Neural progenitor cell (in vitro differentiated cells): ENCODE results near the gene PEF1. TPM values are rescaled to one million over a fixed set of nuclear protein-coding genes. Genes with fewer than 3 reads are reported as not detected.

ENCODE experiments used
- DNase-seq: peaks from one replicate; pipeline ENCODE4 v3.0.0-alpha.2; 2016; ENCODE audit warnings: low spot score
- H2AFZ ChIP-seq: fragments of 200-600 bp; sonication (generic); replicated peaks from 2 replicates; pipeline ENCODE4 v1.6.1; 2016; ENCODE audit warnings: antibody characterized with exemption
- H3F3A ChIP-seq: fragments of 200-600 bp; sonication (generic); 2 replicates; pipeline ENCODE4 v1.6.1; 2016; ENCODE audit warnings: antibody characterized with exemption, low read depth
- H3K27ac ChIP-seq: fragments of 200-600 bp; sonication (generic); 2 replicates; pipeline ENCODE4 v1.5.1; 2016; ENCODE audit warnings: mild to moderate bottlenecking
- H3K27me3 ChIP-seq: fragments of 200-600 bp; sonication (generic); 2 replicates; pipeline ENCODE4 v1.6.1; 2016; ENCODE audit warnings: mild to moderate bottlenecking, moderate library complexity
- H3K36me3 ChIP-seq: fragments of 200-600 bp; sonication (generic); 2 replicates; pipeline ENCODE4 v1.5.1; 2016
- H3K4me1 ChIP-seq: fragments of 200-600 bp; sonication (generic); 2 replicates; pipeline ENCODE4 v1.6.1; 2016; ENCODE audit warnings: mixed run types
- H3K4me2 ChIP-seq: fragments of 200-600 bp; sonication (generic); 2 replicates; pipeline ENCODE4 v1.6.1; 2016
- H3K4me3 ChIP-seq: fragments of 200-600 bp; sonication (generic); 2 replicates; pipeline ENCODE4 v1.5.1; 2016
- H3K79me2 ChIP-seq: fragments of 200-600 bp; sonication (generic); 2 replicates; pipeline ENCODE4 v1.6.1; 2016; ENCODE audit warnings: low read depth
- H3K9ac ChIP-seq: fragments of 200-600 bp; sonication (generic); 2 replicates; pipeline ENCODE4 v1.6.1; 2016
- H3K9me3 ChIP-seq: fragments of 200-600 bp; sonication (generic); 2 replicates; pipeline ENCODE4 v1.5.1; 2016; ENCODE audit warnings: low read depth
- H4K20me1 ChIP-seq: fragments of 200-600 bp; sonication (generic); 2 replicates; pipeline ENCODE4 v1.6.1; 2016; ENCODE audit warnings: low read depth
- H3K27ac Mint-ChIP-seq: 3 replicates; pipeline ENCODE4 v1.8.0; 2021; ENCODE audit warnings: mixed read lengths
- H3K27me3 Mint-ChIP-seq: 2 replicates; pipeline ENCODE4 v1.8.0; 2022; ENCODE audit warnings: low read depth, mild to moderate bottlenecking, inconsistent platforms, moderate library complexity, mixed read lengths; ENCODE audit not compliant: insufficient read depth
- H3K36me3 Mint-ChIP-seq: 3 replicates; pipeline ENCODE4 v1.8.0; 2021; ENCODE audit warnings: mixed read lengths
- H3K4me1 Mint-ChIP-seq: 3 replicates; pipeline ENCODE4 v1.8.0; 2021; ENCODE audit warnings: mixed read lengths
- H3K4me3 Mint-ChIP-seq: 3 replicates; pipeline ENCODE4 v1.8.0; 2021; ENCODE audit warnings: mild to moderate bottlenecking, moderate library complexity, mixed read lengths
- H3K9me3 Mint-ChIP-seq: 3 replicates; pipeline ENCODE4 v1.8.0; 2020; ENCODE audit warnings: mixed read lengths
- CTCF ChIP-seq: fragments of 200-600 bp; sonication (generic); IDR thresholded peaks from 2 replicates; pipeline ENCODE4 v1.5.1; 2017; ENCODE audit warnings: antibody characterized with exemption, mild to moderate bottlenecking
- EZH2 ChIP-seq: fragments of 200-600 bp; sonication (generic); IDR thresholded peaks from 2 replicates; pipeline ENCODE4 v1.6.1; 2017; ENCODE audit warnings: antibody characterized with exemption, mild to moderate bottlenecking, moderate library complexity
- EZH2phosphoT487 ChIP-seq: fragments of 200-600 bp; sonication (generic); IDR thresholded peaks from 2 replicates; pipeline ENCODE4 v1.6.1; 2017; ENCODE audit warnings: antibody characterized with exemption
- total RNA-seq: library from RNA; depleted of rRNA; stranded (reverse); fragments of >200 nt; gene quantifications from 2 replicates; pipeline ENCODE4 v1.2.3, GENCODE V29; 2015; ENCODE audit warnings: low replicate concordance

The PEF1 gene
- total RNA-seq, 1 donor from 2014 or later: 30.7 TPM

GRCh38 chr1:31647106-31647505 lies 2.4 kb upstream of the PEF1 start:
- H3K27me3 ChIP-seq: no peaks in the 10 kb centered on the region
- Mint-ChIP-seq H3K27me3 (no peaks in the 10 kb centered on the region), H3K4me1 (peaks cover 18% of the 10 kb centered on the region), H3K36me3 (no peaks in the 10 kb centered on the region), H3K27ac (no peak overlapping the region), H3K9me3 (no peaks in the 10 kb centered on the region), H3K4me3 (peak overlapping the region; percentile 58)
- H3K9me3 ChIP-seq: no peaks in the 10 kb centered on the region
- H3K4me1 ChIP-seq: peaks cover 4% of the 10 kb centered on the region
- H3F3A ChIP-seq: peaks cover 13% of the 10 kb centered on the region
- H3K27ac ChIP-seq: no peak overlapping the region
- H3K4me2 ChIP-seq: no peak overlapping the region
- no peaks in the 10 kb centered on the region for H3K36me3 ChIP-seq
- TF ChIP-seq EZH2 (no peak), EZH2phosphoT487 (no peak), CTCF (no peak)
- H3K4me3 ChIP-seq: no peak overlapping the region
- H3K79me2 ChIP-seq: peaks cover 23% of the 10 kb centered on the region
- H3K9ac ChIP-seq: no peak overlapping the region
- no peaks in the 10 kb centered on the region for H4K20me1 ChIP-seq
- DNase-seq: no peak
- H2AFZ ChIP-seq: no peak overlapping the region

DNA sequence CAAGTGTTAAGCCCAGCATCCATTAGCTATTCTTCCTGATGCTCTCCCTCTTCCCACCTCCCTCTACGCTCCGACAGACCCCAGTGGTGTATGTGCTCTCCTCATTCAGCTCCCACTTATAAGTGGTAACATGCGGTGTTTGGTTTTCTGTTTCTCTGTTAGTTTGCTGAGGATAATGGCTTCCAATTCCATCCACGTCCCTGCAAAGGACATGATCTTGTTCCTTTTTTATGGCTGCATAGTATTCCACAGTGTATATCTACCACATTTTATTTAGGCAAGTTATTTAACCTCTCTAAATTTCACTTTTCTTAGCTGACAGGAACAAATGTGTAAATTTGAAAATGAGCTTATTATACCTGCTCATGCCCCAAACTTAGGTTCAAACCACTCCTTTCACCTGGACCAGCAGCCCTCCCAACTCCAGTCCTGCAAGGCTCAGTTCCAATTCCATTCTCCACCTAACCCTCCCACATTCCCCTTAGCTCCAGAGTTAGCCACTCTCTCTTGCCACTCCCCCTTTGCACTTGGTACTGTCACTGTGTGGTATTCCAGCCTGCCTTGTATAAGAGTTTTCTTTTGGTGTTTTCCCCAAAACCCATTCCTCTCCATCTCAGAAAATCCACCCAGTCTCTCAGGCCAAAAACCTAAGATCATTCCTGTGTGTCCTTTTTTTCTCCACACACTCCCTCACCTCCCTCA lies 1.7 kb upstream of the PEF1 start:
- H3K36me3 Mint-ChIP-seq: no peaks in the 10 kb centered on the region
- no peaks in the 10 kb centered on the region for H3K27me3 Mint-ChIP-seq
- no peak for DNase-seq
- no peak overlapping the region for H3K27ac Mint-ChIP-seq
- no peaks in the 10 kb centered on the region for H4K20me1 ChIP-seq
- TF ChIP-seq CTCF: no peak
- no peak for TF ChIP-seq EZH2
- no peak for TF ChIP-seq EZH2phosphoT487
- H3K4me2 ChIP-seq: no peak overlapping the region
- no peak overlapping the region for H3K27ac ChIP-seq
- H3K4me1 Mint-ChIP-seq: peaks cover 18% of the 10 kb centered on the region
- H3K9me3 Mint-ChIP-seq: no peaks in the 10 kb centered on the region
- no peak overlapping the region for H3K9ac ChIP-seq
- H2AFZ ChIP-seq: no peak overlapping the region
- no peaks in the 10 kb centered on the region for H3K27me3 ChIP-seq
- no peaks in the 10 kb centered on the region for H3K9me3 ChIP-seq
- peak overlapping the region; percentile 99 for H3K4me3 Mint-ChIP-seq
- peaks cover 13% of the 10 kb centered on the region for H3F3A ChIP-seq
- H3K79me2 ChIP-seq: peaks cover 30% of the 10 kb centered on the region
- H3K4me3 ChIP-seq: no peak overlapping the region
- H3K36me3 ChIP-seq: no peaks in the 10 kb centered on the region
- H3K4me1 ChIP-seq: peaks cover 4% of the 10 kb centered on the region

- H3K9me3 Mint-ChIP-seq: no peaks in the 10 kb centered on the region
- H3K36me3 ChIP-seq: no peaks in the 10 kb centered on the region
- H3K4me1 Mint-ChIP-seq: peaks cover 18% of the 10 kb centered on the region
- peaks cover 13% of the 10 kb centered on the region for H3F3A ChIP-seq
- peak overlapping the region; percentile 99 for H3K4me3 Mint-ChIP-seq
- peak overlapping the region; percentile 81 for H3K4me2 ChIP-seq
- H3K36me3 Mint-ChIP-seq: no peaks in the 10 kb centered on the region
- H3K27ac Mint-ChIP-seq: peak overlapping the region; percentile 100
- no peaks in the 10 kb centered on the region for H3K27me3 Mint-ChIP-seq
- H3K9ac ChIP-seq: no peak overlapping the region
- H4K20me1 ChIP-seq: no peaks in the 10 kb centered on the region
- no peaks in the 10 kb centered on the region for H3K9me3 ChIP-seq
- TF ChIP-seq EZH2phosphoT487: no peak
- no peak for TF ChIP-seq EZH2
- no peak for TF ChIP-seq CTCF
- H3K4me3 ChIP-seq: peak overlapping the region; percentile 67
- H2AFZ ChIP-seq: peak overlapping the region; percentile 97
- peak overlapping the region; percentile 97 for H3K27ac ChIP-seq
- peaks cover 38% of the 10 kb centered on the region for H3K79me2 ChIP-seq
- peaks cover 4% of the 10 kb centered on the region for H3K4me1 ChIP-seq
- no peak for DNase-seq
- H3K27me3 ChIP-seq: no peaks in the 10 kb centered on the region
Measured at GRCh38 chr1:31645274-31645568, 545 bp upstream of the PEF1 start.
